Peyer's patch (tissue), 4 donors: Measurements from ENCODE around the gene SMIM23.

Experiments used
- CTCF ChIP-seq, 6 experiments: fragments of 450-650 bp in 4 of 6; fragments of 200-600 bp in 2 of 6; sonication (generic) in 1 of 6; IDR thresholded peaks; one replicate each; pipeline ENCODE4 v1.5.1; 2017 to 2019; ENCODE audit warnings: antibody characterized with exemption in 6 of 6, mild to moderate bottlenecking in 3 of 6, moderate library complexity in 1 of 6
- POLR2A ChIP-seq, 2 donors: fragments of 450-650 bp; IDR thresholded peaks; one replicate each; pipeline ENCODE4 v1.5.1; 2017; ENCODE audit warnings: antibody characterized with exemption in 2 of 2, mild to moderate bottlenecking in 2 of 2, moderate library complexity in 2 of 2

GRCh38 chr5:171805746-171806145, 20.1 kb downstream of the SMIM23 start:
- TF ChIP-seq CTCF (IDR thresholded peaks at IDR 0.05), result no peak
- TF ChIP-seq POLR2A (IDR thresholded peaks at IDR 0.05), result no peak
